Keratinocyte (primary cell): ENCODE data around the gene NEB. TPM values are rescaled to one million over a fixed set of nuclear protein-coding genes. Genes with fewer than 3 reads are reported as not detected.
"Not testable (repeated sequence)": the region's sequence is repeated elsewhere in the genome, so short reads cannot be mapped to it uniquely, and the experiment has no call there.

Source experiments
- DNase-seq: peaks from one replicate; pipeline ENCODE4 v3.0.0-alpha.2; 2011; ENCODE audit warnings: low read depth, missing footprints, low spot score
- FAIRE-seq: peaks from 2 replicates; lab custom pipeline; 2011; peaks lifted over from hg19 to GRCh38; lab: Jason Lieb, UNC
- H2AFZ ChIP-seq: 2 replicates; pipeline ENCODE4 v1.6.0; 2012; ENCODE audit warnings: low read length, control low read depth, inconsistent platforms; ENCODE audit not compliant: control insufficient read depth
- H3K27ac ChIP-seq: 2 replicates; pipeline ENCODE4 v1.5.1; 2011; ENCODE audit warnings: low read length; ENCODE audit not compliant: control insufficient read depth, insufficient read depth
- H3K27me3 ChIP-seq: 3 replicates; pipeline ENCODE4 v1.6.0; 2011; ENCODE audit warnings: low read length; ENCODE audit not compliant: control insufficient read depth, insufficient read depth; ENCODE audit errors: extremely low read depth
- H3K36me3 ChIP-seq, 2 experiments: 2 replicates in 1 of 2; 3 replicates in 1 of 2; pipeline ENCODE4 v1.5.1; 2011; ENCODE audit warnings: low read length in 2 of 2, mild to moderate bottlenecking in 1 of 2; ENCODE audit not compliant: control insufficient read depth in 2 of 2, insufficient read depth in 2 of 2; ENCODE audit errors: extremely low read depth in 1 of 2
- H3K4me1 ChIP-seq: 3 replicates; pipeline ENCODE4 v1.5.1; 2011; ENCODE audit warnings: low read length; ENCODE audit not compliant: control insufficient read depth, insufficient read depth; ENCODE audit errors: extremely low read depth
- H3K4me2 ChIP-seq: 3 replicates; pipeline ENCODE4 v1.6.0; 2011; ENCODE audit warnings: low read depth, low read length; ENCODE audit not compliant: control insufficient read depth, insufficient read depth; ENCODE audit errors: extremely low read depth
- H3K4me3 ChIP-seq, 3 experiments: fragments of 200-600 bp in 1 of 3; sonication (generic) in 1 of 3; 2 replicates in 2 of 3; 3 replicates in 1 of 3; pipeline ENCODE4 v1.5.1; 2011 to 2016; ENCODE audit warnings: low read length in 3 of 3, mild to moderate bottlenecking in 3 of 3, control low read depth in 2 of 3, inconsistent platforms in 1 of 3, low read depth in 1 of 3, mixed read lengths in 1 of 3, mixed run types in 1 of 3, moderate library complexity in 1 of 3; ENCODE audit not compliant: control insufficient read depth in 2 of 3, insufficient read depth in 2 of 3; ENCODE audit errors: extremely low read depth in 1 of 3
- H3K79me2 ChIP-seq: 2 replicates; pipeline ENCODE4 v1.6.0; 2012; ENCODE audit warnings: low read length; ENCODE audit not compliant: control insufficient read depth, insufficient read depth
- H3K9ac ChIP-seq: 3 replicates; pipeline ENCODE4 v1.6.0; 2011; ENCODE audit warnings: low read length; ENCODE audit not compliant: control insufficient read depth, insufficient read depth; ENCODE audit errors: extremely low read depth
- H3K9me1 ChIP-seq: 3 replicates; pipeline ENCODE4 v1.6.0; 2011; ENCODE audit warnings: low read length; ENCODE audit not compliant: control insufficient read depth, insufficient read depth; ENCODE audit errors: extremely low read depth
- H3K9me3 ChIP-seq: 2 replicates; pipeline ENCODE4 v1.5.1; 2012; ENCODE audit warnings: low read depth, low read length; ENCODE audit not compliant: control insufficient read depth
- H4K20me1 ChIP-seq: 3 replicates; pipeline ENCODE4 v1.6.0; 2011; ENCODE audit warnings: low read length; ENCODE audit not compliant: control insufficient read depth, insufficient read depth; ENCODE audit errors: extremely low read depth
- CTCF ChIP-seq, 3 experiments: IDR thresholded peaks in 1 of 3; conservative IDR thresholded peaks in 1 of 3; optimal IDR thresholded peaks in 1 of 3; 2 replicates in 2 of 3; 3 replicates in 1 of 3; pipeline versions ENCODE3 to v1.5.1; 2011; ENCODE audit warnings: low read length in 3 of 3, mild to moderate bottlenecking in 3 of 3, moderate library complexity in 2 of 3, control low read depth in 1 of 3, inconsistent platforms in 1 of 3; ENCODE audit not compliant: insufficient read depth in 2 of 3; ENCODE audit errors: extremely low read depth in 1 of 3
- EZH2 ChIP-seq: IDR thresholded peaks from one replicate; pipeline ENCODE4 v1.6.1; 2012; ENCODE audit warnings: inconsistent platforms, mild to moderate bottlenecking, low read length, moderate library complexity
- dilution Hi-C: fragments of 300-500 bp; cut with MboI; formaldehyde crosslinking; loops from one replicate; pipeline ENCODE4 v1.7.0; 2020; ENCODE audit warnings: low sequenced_read_pairs; ENCODE audit not compliant: extremely low pct_ligation_motif_present
- polyA plus RNA-seq, 5 experiments: library from polyadenylated mRNA; depleted of rRNA in 3 of 5; stranded (reverse) in 3 of 5; stranded (forward) in 1 of 5; unstranded in 1 of 5; fragments of >200 nt; gene quantifications; 1 replicate in 1 of 5; 2 replicates in 3 of 5; 3 replicates in 1 of 5; pipeline versions ENCODE4 v1.2.1 to v1.2.3, GENCODE V29; 2011 to 2012; ENCODE audit warnings: missing spikeins in 2 of 5, low read depth in 1 of 5, low replicate concordance in 1 of 5

The NEB gene
- polyA plus RNA-seq, 1 donor (not counting 4 experiments of a cell fraction or from before 2014, with no cell fraction given), result 0.67 TPM

GRCh38 chr2:151560289-151560688 lies 174.0 kb downstream of the NEB start:
- no peak overlapping the region for H3K4me2 ChIP-seq
- no peaks in the 10 kb centered on the region for H3K9me3 ChIP-seq
- DNase-seq, result no peak
- H4K20me1 ChIP-seq, result no peaks in the 10 kb centered on the region
- no peak overlapping the region for H3K27ac ChIP-seq
- no peaks in the 10 kb centered on the region for H3K9me1 ChIP-seq
- peaks cover 4% of the 10 kb centered on the region for H3K4me1 ChIP-seq
- H3K36me3 ChIP-seq, result no peaks in the 10 kb centered on the region
- FAIRE-seq, result no peak
- H3K79me2 ChIP-seq, result no peaks in the 10 kb centered on the region
- H2AFZ ChIP-seq, result no peak overlapping the region
- no peak overlapping the region for H3K4me3 ChIP-seq
- dilution Hi-C loops, result no loop called here
- H3K9ac ChIP-seq, result no peak overlapping the region
- no peak for TF ChIP-seq CTCF (optimal IDR thresholded peaks at IDR 0.05 in 1 of 3, IDR thresholded peaks at IDR 0.05 in 1 of 3, conservative IDR thresholded peaks at IDR 0.05 in 1 of 3; ENCODE audit: extremely low read depth in 1 of 3, insufficient read depth in 2 of 3, low read length in 3 of 3)
- no peak for TF ChIP-seq EZH2
- H3K27me3 ChIP-seq, result no peaks in the 10 kb centered on the region

DNA sequence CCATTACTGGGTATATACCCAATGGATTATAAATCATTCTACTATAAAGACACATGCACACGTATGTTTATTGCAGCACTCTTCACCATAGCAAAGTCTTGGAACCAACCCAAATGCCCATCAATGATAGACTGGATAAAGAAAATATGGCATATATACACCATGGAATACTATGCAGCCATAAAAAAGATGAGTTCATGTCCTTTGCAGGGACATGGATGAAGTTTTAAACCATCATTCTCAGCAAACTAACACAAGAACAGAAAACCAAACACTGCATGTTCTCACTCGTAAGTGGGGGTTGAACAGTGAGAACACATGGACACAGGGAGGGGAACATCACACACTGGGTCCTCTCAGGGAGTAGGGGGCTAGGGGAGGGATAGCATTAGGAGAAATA lies 174.8 kb downstream of the NEB start:
- FAIRE-seq, dilution Hi-C loops, H3K9me3 ChIP-seq: not testable (repeated sequence)

DNA sequence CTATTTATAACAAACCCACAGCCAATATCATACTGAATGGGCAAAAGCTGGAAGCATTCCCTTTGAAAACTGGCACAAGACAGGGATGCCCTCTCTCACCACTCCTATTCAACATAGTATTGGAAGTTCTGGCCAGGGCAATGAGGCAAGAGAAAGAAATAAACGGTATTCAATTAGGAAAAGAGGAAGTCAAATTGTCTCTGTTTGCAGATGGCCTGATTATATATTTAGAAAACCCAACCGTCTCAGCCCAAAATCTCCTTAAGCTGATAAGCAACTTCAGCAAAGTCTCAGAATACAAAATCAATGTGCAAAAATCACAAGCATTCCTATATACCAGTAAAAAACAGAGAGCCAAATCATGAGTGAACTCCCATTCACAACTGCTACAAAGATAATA lies 176.4 kb downstream of the NEB start:
- dilution Hi-C loops, FAIRE-seq: not testable (repeated sequence)

More for the DNA sequence above, 174.8 kb downstream of the NEB start:
- not testable (repeated sequence) for H3K9me1 ChIP-seq, H3K4me2 ChIP-seq, H3K9ac ChIP-seq, H4K20me1 ChIP-seq, H2AFZ ChIP-seq, DNase-seq, H3K36me3 ChIP-seq, H3K27ac ChIP-seq, H3K79me2 ChIP-seq, H3K4me1 ChIP-seq, H3K4me3 ChIP-seq, H3K27me3 ChIP-seq

More for the DNA sequence above, 176.4 kb downstream of the NEB start:
- DNase-seq, H3K36me3 ChIP-seq, H3K4me1 ChIP-seq, H4K20me1 ChIP-seq, H3K4me3 ChIP-seq, H3K27ac ChIP-seq, H2AFZ ChIP-seq, H3K9me1 ChIP-seq, H3K4me2 ChIP-seq, H3K9me3 ChIP-seq, H3K9ac ChIP-seq, H3K79me2 ChIP-seq, H3K27me3 ChIP-seq: not testable (repeated sequence)
